HepG2 (cell line): ENCODE results near the gene HOMEZ. TPM values are rescaled to one million over a fixed set of nuclear protein-coding genes. Genes with fewer than 3 reads are reported as not detected.

ENCODE experiments used
- DPF2 ChIP-seq: sonication (generic); formaldehyde crosslinking; IDR thresholded peaks from 2 replicates; pipeline ENCODE4 v1.4.0; 2020; ENCODE audit warnings: mild to moderate bottlenecking, low read depth, missing genetic modification reagents, borderline replicate concordance
- RAD21 ChIP-seq: fragments of 450-650 bp; formaldehyde crosslinking; IDR thresholded peaks from 2 replicates; pipeline ENCODE4 v1.5.0; 2020; ENCODE audit warnings: mild to moderate bottlenecking
- RFXAP ChIP-seq: sonication (generic); formaldehyde crosslinking; IDR thresholded peaks from 2 replicates; pipeline ENCODE4 v1.4.0; 2020; ENCODE audit warnings: missing genetic modification reagents, borderline replicate concordance
- SIX1 ChIP-seq: sonication (generic); formaldehyde crosslinking; IDR thresholded peaks from 2 replicates; pipeline ENCODE4 v1.4.0; 2020; ENCODE audit warnings: missing genetic modification reagents, borderline replicate concordance
- SNAI1 ChIP-seq: sonication (generic); formaldehyde crosslinking; IDR thresholded peaks from 2 replicates; pipeline ENCODE4 v1.5.0; 2020; ENCODE audit warnings: mild to moderate bottlenecking, missing genetic modification reagents, borderline replicate concordance
- U2AF1 ChIP-seq: fragments of 200-400 bp; formaldehyde crosslinking; optimal IDR thresholded peaks from 2 replicates; pipeline ENCODE3; 2017; ENCODE audit warnings: mild to moderate bottlenecking, low read depth, low read length
- WIZ ChIP-seq: sonication (generic); formaldehyde crosslinking; IDR thresholded peaks from 2 replicates; pipeline ENCODE4 v1.5.1; 2020; ENCODE audit warnings: mild to moderate bottlenecking, missing genetic modification reagents
- ZNF781 ChIP-seq: sonication (generic); formaldehyde crosslinking; IDR thresholded peaks from 2 replicates; pipeline ENCODE4 v1.5.1; 2020; ENCODE audit warnings: borderline replicate concordance, mild to moderate bottlenecking, missing genetic modification reagents; ENCODE audit errors: not compliant biosample characterization
- ZNF879 ChIP-seq: sonication (generic); formaldehyde crosslinking; IDR thresholded peaks from 2 replicates; pipeline ENCODE4 v1.8.1; 2023; ENCODE audit warnings: missing genetic modification reagents
- polyA plus RNA-seq, 8 experiments: library from polyadenylated mRNA; depleted of rRNA in 3 of 8; stranded (reverse) in 7 of 8; unstranded in 1 of 8; fragments of >200 nt; fragmentation: Illumina TruSeq in 4 of 8; extraction: Trizol in 4 of 8; gene quantifications; 2 replicates each; pipeline versions ENCODE4 v1.2.1 to v1.2.3, GENCODE V29; 2011 to 2016; ENCODE audit warnings: low read depth in 4 of 8, missing spikeins in 1 of 8, mixed read lengths in 1 of 8; ENCODE audit not compliant: insufficient read depth in 1 of 8
- total RNA-seq, 5 experiments: library from RNA; depleted of rRNA; stranded (reverse); fragments of >200 nt; fragmentation: Illumina TruSeq; extraction: Trizol; gene quantifications; 2 replicates each; pipeline ENCODE4 v1.2.3, GENCODE V29; 2016; ENCODE audit warnings: low read depth in 1 of 5
- TF ChIP-seq, protein P1 (sequence below): sonication (generic); formaldehyde crosslinking; IDR thresholded peaks from 2 replicates; pipeline ENCODE4 v1.4.0; 2020; ENCODE audit warnings: missing genetic modification reagents, borderline replicate concordance
- TF ChIP-seq, protein P2 (sequence below): sonication (generic); formaldehyde crosslinking; IDR thresholded peaks from 2 replicates; pipeline ENCODE4 v1.8.0; 2022; ENCODE audit warnings: mild to moderate bottlenecking, missing genetic modification reagents; ENCODE audit not compliant: insufficient replicate concordance
- TF ChIP-seq, protein P3 (sequence below): sonication (generic); formaldehyde crosslinking; IDR thresholded peaks from 2 replicates; pipeline ENCODE4 v1.9.0; 2021; ENCODE audit warnings: missing genetic modification reagents, borderline replicate concordance
- TF ChIP-seq, protein P4 (sequence below): sonication (generic); formaldehyde crosslinking; IDR thresholded peaks from 2 replicates; pipeline ENCODE4 v1.8.0; 2023; ENCODE audit warnings: mild to moderate bottlenecking, missing genetic modification reagents
- TF ChIP-seq, protein P5 (sequence below): IDR thresholded peaks from 2 replicates; pipeline ENCODE4 v1.6.1; 2016; ENCODE audit warnings: low read depth, borderline replicate concordance

HOMEZ gene
- total and polyA plus RNA-seq, 2 of the 13 experiments (the other 11 are each of a cell fraction or from before 2014, with no cell fraction given) = 14.5 to 31.8 TPM

DNA sequence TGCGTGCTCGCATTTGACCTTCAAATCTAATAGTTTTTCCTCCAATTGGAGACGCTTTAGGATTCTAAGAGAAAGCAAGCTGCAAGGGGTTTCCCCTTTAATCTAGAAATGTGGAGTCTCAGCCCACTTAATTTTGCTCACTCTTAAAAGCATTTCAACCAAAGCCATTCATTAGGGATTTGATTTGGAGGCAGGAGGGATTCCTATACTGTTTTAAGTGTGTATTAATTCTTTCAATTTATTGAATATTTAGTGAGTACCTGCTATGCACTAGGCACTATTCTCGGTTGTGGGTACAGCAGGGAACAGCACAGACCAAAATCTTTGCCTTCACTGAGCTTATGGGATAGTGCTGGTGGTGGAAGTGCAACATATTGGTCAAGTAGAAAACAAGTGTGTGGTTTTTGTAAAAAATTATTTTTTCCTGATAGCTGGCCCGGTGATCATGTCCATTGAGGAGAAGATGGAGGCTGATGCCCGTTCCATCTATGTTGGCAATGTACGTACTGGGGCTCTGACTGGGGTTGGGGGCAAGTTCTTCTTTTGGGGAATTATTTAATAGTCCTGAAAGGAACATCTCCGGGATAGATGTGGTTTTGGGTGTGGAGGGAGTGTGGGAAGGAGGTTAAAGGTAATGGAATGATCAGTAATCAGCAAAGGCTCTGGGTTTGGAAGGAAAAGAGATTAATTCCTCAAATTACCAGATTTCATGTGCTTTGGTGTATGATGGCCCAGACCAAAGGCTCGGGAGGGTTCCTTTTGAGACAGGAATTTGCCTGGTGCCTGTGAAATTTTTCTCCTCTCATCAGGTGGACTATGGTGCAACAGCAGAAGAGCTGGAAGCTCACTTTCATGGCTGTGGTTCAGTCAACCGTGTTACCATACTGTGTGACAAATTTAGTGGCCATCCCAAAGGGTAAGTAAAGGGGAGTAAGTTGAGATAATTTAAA, 36.9 kb upstream of the HOMEZ start (continued):
- TF ChIP-seq, protein P1, sequence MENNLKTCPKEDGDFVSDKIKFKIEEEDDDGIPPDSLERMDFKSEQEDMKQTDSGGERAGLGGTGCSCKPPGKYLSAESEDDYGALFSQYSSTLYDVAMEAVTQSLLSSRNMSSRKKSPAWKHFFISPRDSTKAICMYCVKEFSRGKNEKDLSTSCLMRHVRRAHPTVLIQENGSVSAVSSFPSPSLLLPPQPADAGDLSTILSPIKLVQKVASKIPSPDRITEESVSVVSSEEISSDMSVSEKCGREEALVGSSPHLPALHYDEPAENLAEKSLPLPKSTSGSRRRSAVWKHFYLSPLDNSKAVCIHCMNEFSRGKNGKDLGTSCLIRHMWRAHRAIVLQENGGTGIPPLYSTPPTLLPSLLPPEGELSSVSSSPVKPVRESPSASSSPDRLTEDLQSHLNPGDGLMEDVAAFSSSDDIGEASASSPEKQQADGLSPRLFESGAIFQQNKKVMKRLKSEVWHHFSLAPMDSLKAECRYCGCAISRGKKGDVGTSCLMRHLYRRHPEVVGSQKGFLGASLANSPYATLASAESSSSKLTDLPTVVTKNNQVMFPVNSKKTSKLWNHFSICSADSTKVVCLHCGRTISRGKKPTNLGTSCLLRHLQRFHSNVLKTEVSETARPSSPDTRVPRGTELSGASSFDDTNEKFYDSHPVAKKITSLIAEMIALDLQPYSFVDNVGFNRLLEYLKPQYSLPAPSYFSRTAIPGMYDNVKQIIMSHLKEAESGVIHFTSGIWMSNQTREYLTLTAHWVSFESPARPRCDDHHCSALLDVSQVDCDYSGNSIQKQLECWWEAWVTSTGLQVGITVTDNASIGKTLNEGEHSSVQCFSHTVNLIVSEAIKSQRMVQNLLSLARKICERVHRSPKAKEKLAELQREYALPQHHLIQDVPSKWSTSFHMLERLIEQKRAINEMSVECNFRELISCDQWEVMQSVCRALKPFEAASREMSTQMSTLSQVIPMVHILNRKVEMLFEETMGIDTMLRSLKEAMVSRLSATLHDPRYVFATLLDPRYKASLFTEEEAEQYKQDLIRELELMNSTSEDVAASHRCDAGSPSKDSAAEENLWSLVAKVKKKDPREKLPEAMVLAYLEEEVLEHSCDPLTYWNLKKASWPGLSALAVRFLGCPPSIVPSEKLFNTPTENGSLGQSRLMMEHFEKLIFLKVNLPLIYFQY = no peak
- peak; percentile 10 for TF ChIP-seq ZNF781 (CRISPR knock-in tag)
- peak; percentile 14; the same call in 1 of the 2 replicates for TF ChIP-seq WIZ (CRISPR knock-in tag)
- peak; percentile 29; the same call in 1 of the 2 replicates for TF ChIP-seq RAD21 (CRISPR knock-in tag)
- TF ChIP-seq, protein P2, sequence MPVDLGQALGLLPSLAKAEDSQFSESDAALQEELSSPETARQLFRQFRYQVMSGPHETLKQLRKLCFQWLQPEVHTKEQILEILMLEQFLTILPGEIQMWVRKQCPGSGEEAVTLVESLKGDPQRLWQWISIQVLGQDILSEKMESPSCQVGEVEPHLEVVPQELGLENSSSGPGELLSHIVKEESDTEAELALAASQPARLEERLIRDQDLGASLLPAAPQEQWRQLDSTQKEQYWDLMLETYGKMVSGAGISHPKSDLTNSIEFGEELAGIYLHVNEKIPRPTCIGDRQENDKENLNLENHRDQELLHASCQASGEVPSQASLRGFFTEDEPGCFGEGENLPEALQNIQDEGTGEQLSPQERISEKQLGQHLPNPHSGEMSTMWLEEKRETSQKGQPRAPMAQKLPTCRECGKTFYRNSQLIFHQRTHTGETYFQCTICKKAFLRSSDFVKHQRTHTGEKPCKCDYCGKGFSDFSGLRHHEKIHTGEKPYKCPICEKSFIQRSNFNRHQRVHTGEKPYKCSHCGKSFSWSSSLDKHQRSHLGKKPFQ (CRISPR knock-in tag) = peak; percentile 44
- TF ChIP-seq RFXAP (CRISPR knock-in tag) = no peak
- TF ChIP-seq, protein P3, sequence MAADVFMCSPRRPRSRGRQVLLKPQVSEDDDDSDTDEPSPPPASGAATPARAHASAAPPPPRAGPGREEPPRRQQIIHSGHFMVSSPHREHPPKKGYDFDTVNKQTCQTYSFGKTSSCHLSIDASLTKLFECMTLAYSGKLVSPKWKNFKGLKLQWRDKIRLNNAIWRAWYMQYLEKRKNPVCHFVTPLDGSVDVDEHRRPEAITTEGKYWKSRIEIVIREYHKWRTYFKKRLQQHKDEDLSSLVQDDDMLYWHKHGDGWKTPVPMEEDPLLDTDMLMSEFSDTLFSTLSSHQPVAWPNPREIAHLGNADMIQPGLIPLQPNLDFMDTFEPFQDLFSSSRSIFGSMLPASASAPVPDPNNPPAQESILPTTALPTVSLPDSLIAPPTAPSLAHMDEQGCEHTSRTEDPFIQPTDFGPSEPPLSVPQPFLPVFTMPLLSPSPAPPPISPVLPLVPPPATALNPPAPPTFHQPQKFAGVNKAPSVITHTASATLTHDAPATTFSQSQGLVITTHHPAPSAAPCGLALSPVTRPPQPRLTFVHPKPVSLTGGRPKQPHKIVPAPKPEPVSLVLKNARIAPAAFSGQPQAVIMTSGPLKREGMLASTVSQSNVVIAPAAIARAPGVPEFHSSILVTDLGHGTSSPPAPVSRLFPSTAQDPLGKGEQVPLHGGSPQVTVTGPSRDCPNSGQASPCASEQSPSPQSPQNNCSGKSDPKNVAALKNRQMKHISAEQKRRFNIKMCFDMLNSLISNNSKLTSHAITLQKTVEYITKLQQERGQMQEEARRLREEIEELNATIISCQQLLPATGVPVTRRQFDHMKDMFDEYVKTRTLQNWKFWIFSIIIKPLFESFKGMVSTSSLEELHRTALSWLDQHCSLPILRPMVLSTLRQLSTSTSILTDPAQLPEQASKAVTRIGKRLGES (CRISPR knock-in tag) = no peak
- TF ChIP-seq, protein P4, sequence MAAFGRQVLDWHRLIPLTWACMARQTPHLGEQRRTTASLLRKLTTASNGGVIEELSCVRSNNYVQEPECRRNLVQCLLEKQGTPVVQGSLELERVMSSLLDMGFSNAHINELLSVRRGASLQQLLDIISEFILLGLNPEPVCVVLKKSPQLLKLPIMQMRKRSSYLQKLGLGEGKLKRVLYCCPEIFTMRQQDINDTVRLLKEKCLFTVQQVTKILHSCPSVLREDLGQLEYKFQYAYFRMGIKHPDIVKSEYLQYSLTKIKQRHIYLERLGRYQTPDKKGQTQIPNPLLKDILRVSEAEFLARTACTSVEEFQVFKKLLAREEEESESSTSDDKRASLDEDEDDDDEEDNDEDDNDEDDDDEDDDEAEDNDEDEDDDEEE = peak; percentile 74; the same call in 1 of the 2 replicates
- TF ChIP-seq ZNF879 (CRISPR knock-in tag) = peak; percentile 68; the same call in 1 of the 2 replicates
- TF ChIP-seq, protein P5, sequence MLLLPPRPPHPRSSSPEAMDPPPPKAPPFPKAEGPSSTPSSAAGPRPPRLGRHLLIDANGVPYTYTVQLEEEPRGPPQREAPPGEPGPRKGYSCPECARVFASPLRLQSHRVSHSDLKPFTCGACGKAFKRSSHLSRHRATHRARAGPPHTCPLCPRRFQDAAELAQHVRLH = peak; percentile 51; the same call in 1 of the 2 replicates
- no peak for TF ChIP-seq SIX1 (CRISPR knock-in tag)
- peak; percentile 14; the same call in 1 of the 2 replicates for TF ChIP-seq SNAI1
- 0 out of 2 replicates have a peak, but pooled peaks have one; percentile 35 for TF ChIP-seq DPF2
- peak; percentile 28 for TF ChIP-seq U2AF1
